GM18909 (cell line): Measurements from ENCODE around the gene SZRD1.
A peak's percentile ranks its signal among the peaks of the same experiment; 100 is the strongest.
"Not testable (repeated sequence)": the region's sequence is repeated elsewhere in the genome, so short reads cannot be mapped to it uniquely, and the experiment has no call there.

Source experiments
- ATAC-seq: cut with Tn5 transposase; IDR thresholded peaks from one replicate; pipeline ENCODE4 v1.9.1; 2021; ENCODE audit warnings: mild to moderate bottlenecking; ENCODE audit not compliant: unreplicated experiment, poor library complexity

Gene SZRD1, protein sequence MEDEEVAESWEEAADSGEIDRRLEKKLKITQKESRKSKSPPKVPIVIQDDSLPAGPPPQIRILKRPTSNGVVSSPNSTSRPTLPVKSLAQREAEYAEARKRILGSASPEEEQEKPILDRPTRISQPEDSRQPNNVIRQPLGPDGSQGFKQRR

DNA sequence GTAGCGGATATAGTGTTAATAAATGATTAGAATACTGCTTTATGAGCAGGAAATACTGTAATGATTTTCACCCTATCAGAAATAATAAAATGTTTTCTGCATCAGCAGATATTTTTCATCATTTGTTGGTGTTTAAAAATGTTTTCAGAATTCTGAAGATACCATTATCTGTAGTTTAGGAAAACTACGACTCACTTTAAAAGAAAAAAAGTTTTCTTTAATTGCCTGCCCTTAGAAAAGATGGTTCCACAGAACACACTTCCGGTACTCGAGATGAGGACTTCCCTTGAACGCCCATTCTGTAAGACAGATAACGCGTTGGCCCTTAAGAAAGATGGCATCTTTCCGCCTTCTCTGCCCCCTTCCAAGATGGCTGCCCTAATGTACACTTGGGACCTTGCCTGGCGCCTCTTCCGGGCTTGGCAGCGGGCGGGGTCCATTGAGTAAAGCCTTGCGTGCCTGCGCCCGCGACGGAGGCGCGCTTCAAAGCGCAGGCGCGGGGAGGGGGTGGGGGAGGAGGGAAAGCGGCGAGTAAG lies at the start of gene SZRD1:
TSS of gene SZRD1 (plus strand) at position 521 of the 536 bp plus-strand sequence. CDS start 16 bp downstream, outside the sequence.
- peak; percentile 78 for ATAC-seq

DNA sequence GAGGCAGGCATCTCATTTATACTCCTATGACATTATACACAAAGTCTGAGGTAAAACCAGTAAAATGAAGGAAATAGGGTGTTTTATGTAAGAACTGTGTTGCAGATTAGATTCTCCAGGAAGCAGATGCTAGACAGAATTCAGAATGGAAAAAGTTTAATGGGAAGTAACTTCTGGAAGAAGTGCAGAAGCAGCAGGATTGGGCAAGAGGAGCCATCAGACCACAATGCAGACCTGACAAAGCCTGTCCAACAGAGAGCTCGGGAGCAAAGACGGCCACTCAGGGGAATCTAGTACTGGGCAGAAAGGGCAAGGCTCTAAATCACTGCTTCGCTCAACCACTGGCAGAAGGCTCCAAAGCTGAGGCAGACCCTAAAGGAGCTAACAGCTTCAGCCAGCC lies 48.5 kb upstream of the SZRD1 start:
- ATAC-seq = no peak

DNA sequence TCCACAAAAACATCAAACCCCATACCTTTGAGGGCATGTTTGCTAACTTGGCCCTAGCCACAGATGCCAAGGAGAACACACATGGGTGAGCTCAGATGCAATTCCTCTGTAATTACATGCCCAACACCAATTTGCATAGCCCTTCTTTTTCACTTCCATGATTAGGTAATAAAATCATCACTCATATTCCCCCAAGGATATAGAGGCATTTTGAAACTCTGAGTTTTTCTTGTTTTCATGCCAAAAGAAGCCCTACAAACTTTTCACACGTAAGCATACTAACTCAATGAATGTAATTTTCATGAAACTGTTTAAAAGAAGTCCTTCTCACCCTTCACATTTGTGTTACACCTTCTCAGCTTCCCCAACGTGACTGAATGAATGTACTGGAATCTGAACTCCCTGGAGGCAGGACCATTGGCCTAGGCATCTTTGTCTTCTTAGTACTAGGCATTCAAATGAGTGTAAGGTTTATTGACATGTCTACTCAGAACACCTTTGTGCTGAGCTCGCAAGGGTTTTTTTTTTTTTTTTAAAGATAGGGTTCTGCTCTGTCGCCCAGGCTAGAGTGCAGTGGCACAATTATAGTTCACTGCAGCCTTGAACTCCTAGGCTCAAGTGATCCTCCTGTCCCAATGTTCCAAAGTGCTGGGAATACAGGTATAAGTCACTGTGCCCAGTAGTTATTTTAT lies 45.7 kb upstream of the SZRD1 start:
- no peak for ATAC-seq

DNA sequence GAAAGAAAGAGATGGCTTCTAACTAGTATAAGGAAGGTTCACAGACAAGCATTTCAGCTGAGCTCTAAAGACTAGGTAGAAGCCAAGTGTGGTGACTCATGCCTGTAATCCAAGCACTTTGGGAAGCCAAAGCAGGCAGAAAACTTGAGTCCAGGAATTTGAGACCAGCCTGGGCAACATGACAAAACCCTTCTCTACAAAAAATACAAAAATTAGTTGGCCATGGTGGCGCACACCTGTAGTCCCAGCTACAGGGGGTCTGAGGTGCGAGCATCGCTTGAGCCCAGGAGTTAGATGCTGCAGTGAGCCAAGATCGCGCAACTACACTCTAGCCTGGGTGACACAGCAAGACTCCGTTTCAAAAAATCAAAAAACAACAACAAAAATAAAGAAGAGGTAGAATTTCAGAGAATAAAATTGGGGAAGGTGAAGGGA lies 42.6 kb upstream of the SZRD1 start:
- no peak for ATAC-seq

DNA sequence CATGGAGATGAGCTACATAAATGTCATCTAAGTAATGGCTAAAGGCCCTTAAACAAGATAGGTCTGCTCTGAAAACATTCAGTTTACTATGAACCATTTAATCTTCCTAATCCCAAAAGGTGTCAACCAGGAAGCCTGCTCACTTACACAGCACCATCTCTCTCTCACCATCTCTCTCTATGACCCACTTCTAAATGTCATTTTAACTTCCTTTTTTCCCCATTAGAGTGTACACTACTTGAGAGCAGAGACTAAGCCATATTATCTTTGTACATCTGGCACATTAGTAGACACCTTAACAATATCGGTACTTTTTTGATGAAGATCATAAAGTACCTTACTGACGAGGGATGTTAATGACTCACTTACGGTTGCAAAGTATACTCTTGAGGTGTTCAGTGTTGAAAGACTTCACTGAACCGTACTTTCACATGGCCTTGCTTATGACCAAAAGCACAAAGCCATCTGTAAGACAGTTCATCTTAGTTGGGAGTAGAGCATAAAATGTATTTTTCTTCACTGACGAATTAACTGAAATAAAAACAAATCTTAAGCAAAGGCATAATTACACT lies 40.1 kb upstream of the SZRD1 start:
- ATAC-seq = no peak

DNA sequence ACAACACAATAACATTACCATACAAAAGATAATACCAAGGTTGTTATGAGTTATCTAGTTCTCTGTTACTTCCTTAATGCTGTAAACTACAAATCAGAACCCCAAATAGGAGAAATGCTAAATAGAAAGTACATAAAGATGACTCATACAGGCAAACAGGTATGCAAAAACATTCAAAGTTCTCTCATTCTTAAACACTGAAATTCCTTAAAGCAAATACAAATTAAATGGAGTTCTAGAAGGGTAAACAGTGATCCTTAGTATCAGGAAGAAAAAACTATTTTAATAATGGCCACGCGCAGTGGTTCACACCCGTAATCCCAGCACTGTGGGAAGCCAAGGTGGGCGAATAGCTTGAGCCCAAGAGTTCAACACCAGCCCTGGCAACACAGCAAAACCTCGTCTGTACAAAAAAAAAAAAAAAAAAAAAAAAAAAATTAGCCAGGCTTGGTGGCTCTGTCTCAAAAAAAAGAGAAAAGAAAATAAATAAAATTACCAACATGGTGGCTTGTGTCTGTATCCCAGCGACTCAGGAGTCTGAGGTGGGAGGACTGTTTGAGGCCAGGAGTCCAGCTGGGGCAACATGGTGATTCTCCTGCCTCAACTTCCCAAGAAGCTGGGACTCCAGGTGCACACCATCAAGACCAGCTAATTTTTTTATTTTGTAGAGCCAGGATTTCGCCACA lies 32.2 kb upstream of the SZRD1 start:
- no peak for ATAC-seq

DNA sequence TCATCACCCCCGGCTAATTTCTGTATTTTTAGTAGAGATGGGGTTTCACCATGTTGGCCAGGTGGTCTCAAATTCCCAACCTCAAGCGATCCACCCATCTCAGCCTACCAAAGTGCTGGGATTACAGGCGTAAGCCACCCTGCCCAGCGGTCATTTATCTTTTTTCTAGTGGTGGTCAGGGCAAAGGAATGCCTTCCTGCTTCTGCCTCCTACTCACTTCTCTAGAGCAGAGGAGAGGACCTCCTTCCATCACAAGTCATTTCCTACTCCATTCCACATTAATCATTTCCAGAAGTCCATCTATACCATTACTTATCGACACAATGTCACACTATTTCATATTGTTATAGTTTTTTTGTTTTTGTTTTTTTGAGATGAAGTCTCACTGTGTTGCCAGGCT lies 28.1 kb upstream of the SZRD1 start:
- no peak for ATAC-seq

DNA sequence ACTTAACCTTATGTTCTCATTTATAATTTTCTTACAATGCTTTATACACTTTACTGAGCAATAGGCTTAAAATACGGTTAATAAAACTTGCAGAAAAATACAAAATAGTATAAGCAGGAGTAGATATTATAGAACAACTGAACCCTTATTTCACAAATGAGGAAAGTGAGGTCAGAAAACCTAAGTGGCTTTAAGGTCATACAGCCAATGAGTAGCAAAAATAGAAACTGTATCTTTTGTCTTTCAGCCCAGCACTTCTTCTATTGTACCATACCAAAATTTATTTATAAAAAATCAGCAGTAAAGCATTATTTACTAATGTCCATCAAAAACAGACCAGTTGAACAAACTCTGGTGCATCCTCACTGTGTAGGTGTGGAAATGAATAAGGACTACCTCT lies 26.4 kb upstream of the SZRD1 start:
- ATAC-seq = no peak

DNA sequence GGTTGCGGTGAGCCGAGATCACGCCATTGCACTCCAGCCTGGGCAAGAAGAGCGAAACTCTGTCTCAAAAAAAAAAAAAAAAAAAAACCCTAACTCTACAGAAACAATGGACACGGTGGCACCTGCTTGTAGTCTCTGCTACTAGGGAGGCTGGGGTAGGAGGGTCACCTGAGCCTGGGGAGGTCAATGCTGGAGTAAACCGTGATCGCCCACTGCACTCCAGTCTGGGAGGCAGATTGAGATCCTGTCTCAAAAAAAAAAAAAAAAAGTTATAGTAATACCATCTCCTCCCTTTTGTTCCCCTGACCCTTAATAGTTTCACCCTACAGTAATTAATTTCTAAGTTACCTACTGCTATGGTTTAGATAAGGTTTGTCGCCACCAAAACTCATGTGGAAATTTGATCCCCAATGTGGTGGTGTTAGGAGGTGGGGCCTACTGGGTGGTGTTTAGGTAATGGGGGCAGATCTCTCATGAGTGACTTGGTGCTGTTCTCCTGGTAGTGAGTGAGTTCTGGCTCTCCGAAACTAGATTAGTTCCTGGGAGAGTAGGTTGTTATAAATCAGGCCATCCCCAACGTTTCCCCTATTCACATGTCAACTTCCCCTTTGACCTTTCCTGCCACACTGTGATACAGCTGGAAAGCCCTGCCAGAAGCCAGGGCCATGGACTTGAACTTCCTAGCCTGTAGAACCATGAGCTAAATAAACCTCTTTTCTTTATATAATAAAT lies 24.5 kb upstream of the SZRD1 start:
- ATAC-seq = no peak

DNA sequence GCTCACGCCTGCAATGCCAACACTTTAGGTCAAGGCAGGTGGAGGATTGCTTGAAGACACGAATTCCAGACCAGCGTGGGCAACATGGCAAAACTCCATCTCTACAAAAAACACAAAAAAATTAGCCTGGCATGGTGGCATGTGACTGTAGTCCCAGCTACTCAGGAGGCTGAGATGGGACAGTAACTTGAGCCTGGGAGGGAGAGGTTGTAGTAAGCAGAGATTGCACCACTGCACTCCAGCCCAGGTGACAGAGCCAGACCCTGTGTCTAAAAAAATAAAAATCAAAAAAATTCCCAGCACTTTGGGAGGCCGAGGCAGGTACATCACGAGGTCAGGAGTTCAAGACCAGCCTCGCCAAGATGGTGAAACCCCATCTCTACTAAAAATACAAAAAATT lies 23.8 kb upstream of the SZRD1 start:
- not testable (repeated sequence) for ATAC-seq

DNA sequence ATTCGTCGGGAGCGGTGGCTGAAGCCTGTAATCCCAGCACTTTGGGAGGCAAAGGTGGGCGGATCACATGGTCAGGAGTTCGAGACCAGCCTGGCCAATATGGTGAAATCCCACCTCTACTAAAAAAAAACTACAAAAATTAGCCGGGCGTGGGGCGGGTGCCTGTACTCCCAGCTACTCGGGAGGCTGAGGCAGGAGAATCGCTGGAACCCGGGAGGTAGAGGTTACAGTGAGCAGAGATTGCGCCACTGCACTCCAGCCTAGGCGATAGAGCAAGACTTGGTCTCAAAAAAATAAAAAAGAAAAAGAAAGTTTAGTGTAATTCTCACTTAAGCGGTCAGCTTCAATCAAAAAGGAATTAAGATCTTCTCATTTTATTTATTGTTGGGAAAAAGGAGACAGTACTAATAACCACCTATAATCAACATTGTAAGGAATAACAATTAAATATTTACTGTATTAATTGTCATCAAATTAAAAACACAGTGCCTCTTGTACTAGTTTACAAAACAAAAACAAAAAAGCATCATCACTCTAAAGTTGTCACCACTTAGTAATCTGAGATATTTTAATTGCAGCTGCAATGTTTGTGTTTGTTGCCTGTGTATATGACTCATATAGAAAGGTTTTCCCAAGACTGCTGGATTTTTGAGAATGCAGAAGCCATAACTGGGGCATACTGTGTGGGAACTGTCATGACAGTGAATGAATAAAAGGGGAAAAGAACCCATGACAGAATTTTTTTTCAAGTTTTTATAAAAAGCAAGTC lies 18.4 kb upstream of the SZRD1 start:
- ATAC-seq = no peak

DNA sequence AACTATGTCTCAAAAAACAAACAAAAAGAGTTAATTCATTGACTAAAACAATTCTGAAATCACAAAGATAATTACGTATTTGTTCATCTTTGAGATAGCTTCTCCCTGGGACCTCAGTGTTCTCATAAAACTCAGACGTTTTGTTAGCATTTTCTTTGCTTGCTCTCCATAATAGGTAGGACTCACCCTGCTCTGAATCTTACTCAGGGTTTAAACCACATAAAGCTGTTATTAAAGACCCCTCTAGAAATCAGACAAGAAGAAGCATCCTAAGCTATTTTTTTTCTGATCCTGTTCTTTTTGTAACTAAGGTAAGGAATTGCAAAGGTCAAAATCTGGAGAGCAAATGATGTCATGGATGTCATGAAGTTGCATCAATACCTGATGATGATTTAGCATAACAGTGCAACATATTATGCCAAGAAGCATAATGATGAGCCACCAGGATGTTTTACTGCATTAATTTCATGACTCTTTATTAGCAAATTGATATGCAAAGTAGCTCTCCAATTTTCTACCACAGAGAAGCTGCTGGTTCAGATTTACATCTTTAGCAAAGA lies 17.1 kb upstream of the SZRD1 start:
- no peak for ATAC-seq

DNA sequence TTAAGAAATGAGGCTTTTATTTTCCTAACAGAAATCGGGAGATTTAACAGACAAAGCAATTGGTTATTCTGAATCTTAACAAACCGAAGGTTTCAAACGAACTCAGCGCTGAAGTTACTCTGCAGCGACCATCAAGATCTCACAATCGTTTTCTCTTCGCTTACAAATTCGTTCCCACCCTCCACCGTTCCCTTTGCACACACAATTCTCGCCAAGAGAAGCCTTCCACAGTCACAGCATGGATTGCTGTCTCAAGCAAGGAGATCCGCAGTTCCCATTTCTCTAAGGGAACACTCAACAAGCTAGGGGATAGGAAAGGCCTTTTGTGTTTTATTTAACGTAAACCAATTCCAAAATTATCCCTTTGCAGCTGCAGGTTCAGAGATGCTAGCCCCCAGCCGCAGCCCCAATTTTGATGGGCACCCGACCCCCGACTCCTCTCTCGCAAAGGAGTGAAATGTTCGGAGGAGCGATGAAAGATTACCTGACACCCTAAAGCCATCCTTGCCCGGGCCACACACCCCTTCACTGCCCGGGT lies 15.5 kb upstream of the SZRD1 start:
- no peak for ATAC-seq

DNA sequence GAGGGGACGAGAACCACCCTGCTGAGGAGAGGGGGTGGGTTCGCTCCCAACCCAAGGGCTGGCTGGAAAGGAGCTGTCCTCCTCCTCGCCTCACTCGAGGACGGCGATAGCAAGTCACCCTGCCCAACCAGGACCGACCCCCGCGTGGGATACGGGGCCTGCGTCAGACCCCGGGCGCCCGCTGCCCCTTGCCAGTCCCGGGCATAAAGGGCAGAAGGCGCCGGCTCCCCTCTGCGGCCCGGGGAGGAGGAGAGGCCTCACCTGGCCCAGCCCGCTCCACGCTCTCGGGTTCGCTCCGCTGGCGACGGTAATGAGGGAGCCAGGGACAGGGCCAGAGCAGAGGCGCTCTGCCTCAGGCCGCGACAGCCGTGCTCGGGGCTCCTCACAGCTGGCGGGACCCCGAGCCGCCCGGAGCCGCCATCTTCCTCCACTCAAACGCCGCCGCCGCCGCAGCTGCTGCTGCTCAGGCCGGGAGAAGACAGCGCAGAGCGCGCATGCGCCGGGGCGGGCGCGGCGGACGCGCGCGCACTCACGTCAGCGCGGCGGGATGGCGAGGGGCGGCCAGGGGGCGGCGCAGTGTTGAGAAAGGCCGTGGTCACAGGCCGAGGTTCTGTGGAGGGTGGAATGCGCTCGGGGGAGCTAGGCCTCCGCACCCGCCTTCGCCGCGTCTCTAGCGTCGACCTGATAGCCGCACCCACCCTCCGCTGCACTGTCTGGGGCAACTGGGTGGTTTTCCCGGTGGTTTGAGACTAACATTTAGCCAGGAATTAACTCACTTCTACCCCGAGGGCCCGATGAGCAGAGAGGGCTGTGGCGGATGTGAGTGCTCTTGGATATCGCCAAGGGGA lies 14.8 kb upstream of the SZRD1 start, which contains the start of gene FBXO42:
TSS of gene FBXO42 (minus strand) at position 487 of the 848 bp plus-strand sequence. CDS start 37,062 bp downstream, outside the sequence.
- peak; percentile 91 for ATAC-seq

DNA sequence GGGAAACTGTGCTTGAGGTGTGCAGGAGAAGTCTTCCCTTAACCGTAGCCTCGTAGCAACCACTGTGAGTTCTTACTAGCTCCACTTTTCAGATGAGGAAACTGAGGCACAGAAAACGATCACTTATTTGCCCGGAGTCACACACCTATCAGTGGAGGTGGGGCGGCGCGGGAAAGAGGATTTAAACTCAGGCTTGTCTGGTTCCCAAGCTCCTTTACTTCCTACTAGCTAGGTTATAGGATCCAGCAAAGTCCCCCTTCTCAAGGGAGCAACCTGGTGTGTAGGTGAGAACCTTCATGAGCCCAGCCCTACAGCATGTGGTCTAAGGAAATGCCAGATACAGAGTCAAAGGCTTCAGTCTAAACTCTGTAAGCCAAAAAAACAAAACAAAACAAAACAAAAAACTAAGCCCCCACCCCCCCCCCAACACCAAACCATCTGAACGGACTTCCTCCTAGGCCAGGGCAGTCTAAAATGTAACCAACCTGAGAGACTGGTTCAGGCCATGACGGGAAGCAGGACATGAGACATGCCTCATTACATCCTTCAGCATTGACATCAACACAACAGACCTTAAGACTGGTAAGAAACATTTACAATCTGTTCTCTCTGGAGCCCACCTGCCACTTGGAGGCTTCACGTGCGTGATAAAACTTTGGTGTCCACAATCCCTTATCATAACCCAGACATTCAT lies 14.1 kb upstream of the SZRD1 start:
- no peak for ATAC-seq

DNA sequence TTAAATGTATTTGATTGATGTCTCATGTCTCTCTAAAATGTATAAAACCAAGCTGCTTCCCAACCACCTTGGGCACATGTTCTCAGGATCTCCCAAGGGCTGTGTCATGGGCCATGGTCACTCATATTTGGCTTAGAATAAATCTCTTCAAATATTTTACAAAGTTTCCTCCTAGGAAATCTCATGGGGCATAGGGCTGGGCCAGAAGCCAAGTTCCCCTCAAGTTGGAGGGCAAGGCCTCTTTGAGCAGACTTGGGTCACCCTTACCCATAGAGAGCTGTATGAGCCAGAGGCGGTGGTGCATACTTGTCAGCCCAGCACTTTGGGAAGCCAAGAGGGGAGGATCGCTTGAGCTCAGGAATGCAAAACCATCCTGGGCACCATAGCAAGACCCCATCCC lies 12.4 kb upstream of the SZRD1 start:
- no peak for ATAC-seq

DNA sequence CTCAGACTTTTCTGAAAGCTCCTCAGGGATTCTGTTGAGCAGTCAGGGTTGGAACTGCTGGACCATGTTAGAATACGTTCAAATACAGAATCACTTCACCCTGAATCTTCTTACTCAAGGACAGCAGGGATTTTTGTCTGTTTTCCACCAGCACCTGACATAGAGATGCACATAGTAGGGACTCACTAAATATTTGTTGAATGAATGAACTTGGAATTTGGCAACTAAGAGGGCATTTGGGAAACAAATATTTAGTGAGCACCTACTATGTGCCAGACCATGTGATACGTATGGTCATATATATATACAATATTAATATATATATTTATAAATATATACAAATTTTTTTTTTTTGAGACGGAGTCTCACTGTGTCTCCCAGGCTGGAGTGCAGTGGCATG lies 10.2 kb upstream of the SZRD1 start:
- no peak for ATAC-seq

DNA sequence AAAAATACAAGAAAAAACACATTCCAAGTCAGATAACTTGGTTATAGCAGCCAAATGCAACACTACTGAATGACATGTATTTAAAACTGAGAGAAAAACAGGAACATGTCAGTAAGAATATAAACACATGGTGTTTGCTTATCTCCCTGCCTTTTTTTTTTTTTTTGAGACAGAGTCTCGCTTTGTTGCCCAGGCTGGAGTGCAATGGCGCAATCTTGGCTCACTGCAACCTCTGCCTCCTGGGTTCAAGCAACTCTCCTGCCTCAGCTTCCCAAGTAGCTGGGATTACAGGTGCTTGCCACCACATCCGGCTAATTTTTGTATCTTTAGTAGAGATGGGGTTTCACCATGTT lies 1.9 kb upstream of the SZRD1 start:
- ATAC-seq = not testable (repeated sequence)
